MG63 (cell line): Measurements from ENCODE around the gene ZNF423. TPM values are rescaled to one million over a fixed set of nuclear protein-coding genes. Genes with fewer than 3 reads are reported as not detected.

Source experiments
- DNase-seq: peaks from one replicate; pipeline ENCODE4 v3.0.0-alpha.2; 2020
- H3K27me3 ChIP-seq: fragments of 250-450 bp; sonication (Bioruptor Pico); 2 replicates; pipeline ENCODE4 v1.5.1; 2020; ENCODE audit warnings: mild to moderate bottlenecking, moderate library complexity
- H3K36me3 ChIP-seq: fragments of 250-450 bp; sonication (Bioruptor Pico); 2 replicates; pipeline ENCODE4 v1.5.1; 2020; ENCODE audit warnings: mild to moderate bottlenecking, moderate library complexity
- H3K4me3 ChIP-seq: fragments of 250-450 bp; sonication (Bioruptor Pico); 2 replicates; pipeline ENCODE4 v1.5.1; 2020; ENCODE audit warnings: mild to moderate bottlenecking, moderate library complexity
- H3K9me3 ChIP-seq: fragments of 250-450 bp; sonication (Bioruptor Pico); 2 replicates; pipeline ENCODE4 v1.5.1; 2020; ENCODE audit warnings: mild to moderate bottlenecking, moderate library complexity
- total RNA-seq: library from RNA; depleted of rRNA; stranded (reverse); fragments of >200 nt; shearing (Covaris generic); gene quantifications from 2 replicates; pipeline ENCODE4 v1.2.3, GENCODE V29; 2014; ENCODE audit warnings: low replicate concordance; rRNA removed

The ZNF423 gene
- total RNA-seq, 1 experiment from 2014 or later = 0.07 TPM

DNA sequence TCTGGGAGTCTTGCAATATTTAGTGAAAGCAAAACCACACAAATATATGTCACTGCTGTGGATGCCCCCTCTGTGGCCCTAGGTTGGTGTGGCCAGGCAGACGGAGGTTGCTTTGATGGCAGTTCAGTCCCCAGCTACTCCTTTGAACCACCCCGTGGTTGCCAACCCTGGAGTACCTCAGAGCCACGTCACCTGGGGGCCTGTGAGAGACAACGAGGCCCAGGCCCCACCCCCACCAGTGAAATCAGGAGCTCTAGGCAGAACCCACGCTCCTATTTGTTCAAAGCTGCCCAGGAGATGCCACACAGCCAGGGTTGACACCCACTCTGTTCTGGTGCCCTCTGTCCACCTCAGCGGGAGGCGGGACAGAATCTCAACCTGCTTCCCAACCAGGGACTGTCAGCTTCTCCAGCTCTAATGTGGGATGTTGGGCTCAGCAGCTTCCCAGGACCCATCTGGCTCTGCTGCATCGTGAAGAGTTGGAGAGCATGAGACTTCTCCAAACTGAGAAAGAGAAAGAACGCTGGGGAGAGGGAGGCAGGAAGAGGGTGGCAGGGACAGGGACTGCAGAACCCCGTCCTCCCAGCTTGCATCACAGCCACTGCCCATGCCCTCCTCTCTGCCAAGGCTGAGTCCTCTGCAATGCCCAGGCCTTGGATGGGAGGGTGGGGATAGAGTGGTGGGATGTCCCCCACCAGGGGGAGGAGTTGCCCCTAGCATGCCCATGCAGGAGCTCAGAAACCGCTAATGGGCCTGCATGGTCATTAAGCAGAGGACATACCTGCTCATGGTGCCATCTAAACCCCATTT, 400.5 kb downstream of the ZNF423 start:
- Histone ChIP-seq H3K9me3 (no peaks in the 10 kb centered on the region), H3K4me3 (no peak overlapping the region), H3K27me3 (no peaks in the 10 kb centered on the region), H3K36me3 (no peaks in the 10 kb centered on the region)
- DNase-seq = no peak

GRCh38 chr16:49454426-49455180, 401.3 kb downstream of the ZNF423 start:
- Histone ChIP-seq H3K4me3 (no peak overlapping the region), H3K9me3 (no peaks in the 10 kb centered on the region), H3K27me3 (no peaks in the 10 kb centered on the region), H3K36me3 (no peaks in the 10 kb centered on the region)
- no peak for DNase-seq

GRCh38 chr16:49453983-49454382, 401.9 kb downstream of the ZNF423 start:
- H3K9me3 ChIP-seq = no peaks in the 10 kb centered on the region
- no peak overlapping the region for H3K4me3 ChIP-seq
- no peaks in the 10 kb centered on the region for H3K27me3 ChIP-seq
- DNase-seq = no peak
- no peaks in the 10 kb centered on the region for H3K36me3 ChIP-seq

- no peak for DNase-seq
- Histone ChIP-seq H3K4me3 (no peak overlapping the region), H3K36me3 (no peaks in the 10 kb centered on the region), H3K9me3 (no peaks in the 10 kb centered on the region), H3K27me3 (no peaks in the 10 kb centered on the region)
Observed at GRCh38 chr16:49453021-49453420, 402.9 kb downstream of the ZNF423 start.

- Histone ChIP-seq H3K4me3 (no peak overlapping the region), H3K36me3 (no peaks in the 10 kb centered on the region), H3K9me3 (no peaks in the 10 kb centered on the region), H3K27me3 (no peaks in the 10 kb centered on the region)
- DNase-seq = no peak
Observed at GRCh38 chr16:49452578-49452977, 403.3 kb downstream of the ZNF423 start.

GRCh38 chr16:49452108-49452507, 403.8 kb downstream of the ZNF423 start:
- Histone ChIP-seq H3K4me3 (no peak overlapping the region), H3K36me3 (no peaks in the 10 kb centered on the region), H3K27me3 (no peaks in the 10 kb centered on the region), H3K9me3 (no peaks in the 10 kb centered on the region)
- no peak for DNase-seq

GRCh38 chr16:49446805-49447204, 409.1 kb downstream of the ZNF423 start:
- Histone ChIP-seq H3K9me3 (no peaks in the 10 kb centered on the region), H3K36me3 (no peaks in the 10 kb centered on the region), H3K4me3 (no peak overlapping the region), H3K27me3 (no peaks in the 10 kb centered on the region)
- DNase-seq = no peak

DNA sequence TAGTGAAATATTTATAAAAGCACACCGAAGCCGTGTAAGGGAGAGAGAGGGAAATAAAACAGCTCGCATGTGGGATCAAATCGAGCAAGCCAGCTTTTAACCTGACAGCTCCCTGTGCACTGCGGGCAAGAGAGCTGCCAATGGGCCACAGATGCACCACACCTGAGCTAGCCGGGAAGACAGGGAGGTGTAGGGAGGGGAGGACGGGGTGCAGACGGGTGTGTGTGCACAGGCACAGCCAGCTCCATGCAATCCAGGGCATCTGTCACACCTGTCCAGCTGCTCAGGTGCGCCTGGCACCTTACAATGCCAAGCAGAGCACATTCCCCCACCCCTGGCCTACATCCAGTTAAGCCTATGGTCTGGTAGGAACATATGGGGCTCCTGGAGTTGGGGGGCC, 412.3 kb downstream of the ZNF423 start:
- Histone ChIP-seq H3K9me3 (no peaks in the 10 kb centered on the region), H3K4me3 (no peak overlapping the region), H3K36me3 (no peaks in the 10 kb centered on the region), H3K27me3 (no peaks in the 10 kb centered on the region)
- no peak for DNase-seq

- no peak for DNase-seq
- no peaks in the 10 kb centered on the region for H3K9me3 ChIP-seq
- no peaks in the 10 kb centered on the region for H3K36me3 ChIP-seq
- no peaks in the 10 kb centered on the region for H3K27me3 ChIP-seq
- H3K4me3 ChIP-seq = no peak overlapping the region
Observed at GRCh38 chr16:49442805-49443204, 413.1 kb downstream of the ZNF423 start.

GRCh38 chr16:49441366-49441780, 414.5 kb downstream of the ZNF423 start:
- Histone ChIP-seq H3K36me3 (no peaks in the 10 kb centered on the region), H3K9me3 (no peaks in the 10 kb centered on the region), H3K27me3 (no peaks in the 10 kb centered on the region), H3K4me3 (no peak overlapping the region)
- DNase-seq = no peak

DNA sequence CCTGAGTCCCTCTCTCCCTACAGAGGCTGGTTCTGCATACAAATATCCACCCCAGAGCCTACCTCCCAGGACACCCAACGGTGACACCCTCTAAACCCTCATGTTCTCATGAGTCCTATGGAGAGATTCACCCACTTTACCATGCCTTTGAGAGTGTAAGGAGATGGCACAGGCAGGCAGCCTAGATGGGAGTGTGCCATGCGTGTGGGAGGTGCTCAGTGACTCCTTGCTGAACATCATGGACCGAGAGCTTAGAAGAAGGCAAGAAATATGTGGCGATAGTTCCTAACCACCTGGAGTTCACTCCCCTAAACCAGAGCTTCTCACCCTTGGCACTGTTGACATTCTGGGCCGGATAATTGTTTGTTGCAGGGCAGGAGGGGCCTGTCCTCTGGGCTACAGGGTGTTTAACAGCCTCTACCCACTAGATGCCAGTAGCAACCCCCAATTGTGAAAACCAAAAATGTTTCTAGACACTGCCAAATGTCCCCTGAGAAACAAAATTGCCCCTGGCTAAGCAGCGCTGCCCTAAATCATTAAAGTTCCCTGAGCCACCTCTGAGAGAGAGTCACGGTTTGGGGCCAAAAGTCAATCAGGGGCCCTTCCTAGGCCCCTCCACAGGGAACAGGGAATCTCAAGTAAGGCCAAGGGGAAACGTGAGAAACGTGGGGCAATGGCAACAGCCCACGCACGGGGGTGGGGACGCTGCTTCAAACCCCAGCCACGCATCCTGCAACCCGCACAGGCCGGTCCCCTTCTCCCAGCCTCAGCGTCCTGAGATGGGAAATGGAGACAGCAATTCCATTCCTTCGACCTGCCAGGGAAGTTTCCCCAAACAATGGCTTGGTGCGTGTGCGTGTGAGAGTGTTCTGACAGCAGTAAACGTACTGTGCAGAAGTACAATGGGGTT, 415.5 kb downstream of the ZNF423 start:
- no peaks in the 10 kb centered on the region for H3K9me3 ChIP-seq
- H3K4me3 ChIP-seq = no peak overlapping the region
- H3K27me3 ChIP-seq = no peaks in the 10 kb centered on the region
- no peaks in the 10 kb centered on the region for H3K36me3 ChIP-seq
- DNase-seq = no peak

GRCh38 chr16:49439676-49440075, 416.2 kb downstream of the ZNF423 start:
- DNase-seq = no peak
- no peaks in the 10 kb centered on the region for H3K27me3 ChIP-seq

DNA sequence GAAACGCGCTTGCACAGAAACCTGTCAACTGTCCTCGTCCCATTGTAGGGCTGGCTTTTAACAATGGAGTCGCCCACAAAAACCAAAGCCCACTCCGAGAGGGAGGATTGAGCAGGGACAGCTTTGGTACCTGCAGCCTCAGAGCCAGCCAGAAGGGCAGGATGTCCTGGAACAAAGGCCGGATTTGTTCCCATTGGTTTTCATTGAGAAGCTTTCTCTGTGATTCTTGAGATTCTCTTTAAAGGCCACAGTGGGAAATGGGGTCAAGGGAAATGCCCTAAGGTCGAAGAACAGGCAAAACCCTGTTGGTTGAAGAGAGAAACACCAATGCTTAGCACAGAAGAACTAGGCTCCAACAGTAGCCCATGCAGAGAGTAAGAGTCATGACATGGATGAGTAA, 416.9 kb downstream of the ZNF423 start:
- H3K9me3 ChIP-seq = no peaks in the 10 kb centered on the region
- no peak for DNase-seq
- H3K27me3 ChIP-seq = no peaks in the 10 kb centered on the region
- H3K36me3 ChIP-seq = no peaks in the 10 kb centered on the region
- no peak overlapping the region for H3K4me3 ChIP-seq

More at GRCh38 chr16:49439676-49440075, 416.2 kb downstream of the ZNF423 start:
- no peaks in the 10 kb centered on the region for H3K36me3 ChIP-seq
- no peak overlapping the region for H3K4me3 ChIP-seq
- H3K9me3 ChIP-seq = no peaks in the 10 kb centered on the region

Other genes with a start within 250 kb of the ZNF423 start
- gene CNEP1R1, start 169.1 kb upstream of the ZNF423 start, total RNA-seq = 16.7 and 20.0 TPM in 2 replicates
- gene HEATR3, start 209.9 kb upstream of the ZNF423 start, total RNA-seq = 11.4 and 11.5 TPM in 2 replicates